ENCODE data around the gene ARID2. TPM values are rescaled to one million over a fixed set of nuclear protein-coding genes. Genes with fewer than 3 reads are reported as not detected.

Gene ARID2
- total RNA-seq: 20.0 TPM

- peak; percentile 11 for ATAC-seq
Measured at GRCh38 chr12:45729233-45730083, at the start of gene ARID2. Gene ARID2 (plus strand): TSS chr12:45729706. CDS start chr12:45729837, 131 bp downstream.

DNA sequence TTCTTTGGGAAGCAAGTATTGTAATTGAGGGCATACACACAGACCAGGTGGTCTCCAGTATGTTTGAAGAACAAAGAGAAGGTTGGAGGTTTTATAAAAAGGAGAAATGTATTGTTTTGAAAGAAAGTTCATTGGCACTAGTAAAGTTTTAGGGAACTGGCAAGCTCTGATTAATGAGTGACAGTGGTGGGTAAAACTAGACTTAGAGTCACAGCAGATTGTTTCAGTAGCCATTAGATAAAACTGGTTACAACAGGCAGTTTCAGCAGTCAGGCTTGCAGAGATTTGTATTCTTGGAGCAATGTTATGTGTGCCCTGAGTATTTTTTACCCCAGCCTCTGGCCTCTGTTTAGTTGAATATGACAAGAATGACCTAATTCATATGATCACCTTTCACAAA, 49.1 kb upstream of the ARID2 start:
- no peak for ATAC-seq

DNA sequence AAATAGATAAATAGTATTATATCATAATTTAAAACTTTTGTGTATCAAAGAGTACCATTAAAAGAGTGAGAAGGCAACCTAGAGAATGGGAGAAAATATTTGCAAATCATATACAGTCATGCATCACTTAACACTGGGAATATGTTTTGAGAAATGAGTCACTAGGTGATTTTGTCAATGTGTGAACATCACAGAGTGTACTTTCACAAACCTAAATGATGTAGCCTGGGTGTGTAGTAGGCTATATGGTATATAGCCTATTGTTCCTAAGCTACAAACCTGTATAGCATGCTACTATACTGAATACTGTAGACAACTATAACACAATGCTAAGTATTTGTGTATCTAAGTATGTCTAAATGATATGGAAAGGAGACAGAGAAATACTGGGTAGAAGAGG, 48.0 kb upstream of the ARID2 start:
- peak; percentile 70 for ATAC-seq

- ATAC-seq: no peak
Measured at GRCh38 chr12:45685680-45686079, 43.8 kb upstream of the ARID2 start.

GRCh38 chr12:45687081-45688015, 42.2 kb upstream of the ARID2 start:
- no peak for ATAC-seq

DNA sequence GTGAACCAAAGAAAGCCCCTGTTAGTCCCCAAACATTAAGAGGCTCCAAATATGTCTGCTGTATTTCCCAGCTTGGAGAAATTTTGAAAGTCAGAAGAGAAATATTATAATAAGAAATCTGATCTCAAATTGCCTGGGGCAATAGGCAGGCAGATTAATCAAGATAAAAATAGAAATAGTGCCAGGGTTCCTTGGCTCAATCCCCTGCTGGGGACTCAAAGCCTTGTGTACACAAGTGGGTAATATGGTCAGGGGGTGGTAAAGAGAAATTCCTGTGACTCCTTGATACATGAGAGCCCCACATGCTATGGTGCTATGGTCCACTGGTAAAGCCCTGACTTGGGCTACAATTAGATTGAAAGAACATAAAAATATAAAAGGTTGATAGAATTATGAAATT, 41.3 kb upstream of the ARID2 start:
- no peak for ATAC-seq

GRCh38 chr12:45695035-45695434, 34.5 kb upstream of the ARID2 start:
- no peak for ATAC-seq

GRCh38 chr12:45695606-45696005, 33.9 kb upstream of the ARID2 start:
- no peak for ATAC-seq

DNA sequence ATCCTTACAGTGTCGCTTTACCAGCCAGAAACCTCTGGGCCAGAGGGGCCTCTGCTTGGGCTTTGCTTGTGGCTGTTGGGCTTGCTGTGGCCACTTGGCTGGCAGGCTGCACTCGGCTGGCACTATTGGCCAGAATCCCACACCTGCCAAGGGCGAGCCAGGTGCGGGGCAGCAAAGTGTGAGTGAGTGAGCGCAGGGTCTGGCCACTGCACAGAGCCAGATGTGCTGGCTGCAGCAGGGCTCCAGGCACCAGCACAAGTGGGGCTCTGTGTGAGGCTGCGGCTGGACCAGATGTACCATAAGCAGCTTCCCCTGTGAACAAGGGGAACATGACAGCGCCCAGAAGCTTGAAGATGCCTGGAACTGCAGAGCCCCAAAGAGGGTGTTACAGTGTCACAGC, 33.5 kb upstream of the ARID2 start:
- ATAC-seq: no peak

DNA sequence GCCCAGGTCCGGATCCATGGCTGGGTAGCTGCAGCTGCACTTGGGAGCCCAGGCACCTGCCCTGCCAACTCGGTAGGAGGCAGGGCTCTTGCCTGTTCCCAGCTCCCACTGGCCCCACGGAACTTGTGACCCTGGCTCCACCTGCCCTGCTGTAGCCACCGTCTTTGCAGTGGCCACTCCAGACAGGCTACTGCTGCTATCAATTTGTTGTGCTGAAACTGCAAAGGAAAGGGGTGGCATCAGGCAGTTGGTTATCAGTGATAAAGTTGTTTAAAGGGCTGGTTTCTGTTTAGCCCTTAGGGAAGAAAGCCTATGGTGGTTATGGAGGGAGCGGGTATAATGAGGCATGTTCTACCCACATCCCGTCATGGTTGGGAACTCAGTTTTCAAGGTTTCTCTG, 32.1 kb upstream of the ARID2 start:
- no peak for ATAC-seq

- ATAC-seq: no peak
Measured at GRCh38 chr12:45701296-45701695, 28.2 kb upstream of the ARID2 start.

- no peak for ATAC-seq
Measured at GRCh38 chr12:45703942-45704341, 25.6 kb upstream of the ARID2 start.

DNA sequence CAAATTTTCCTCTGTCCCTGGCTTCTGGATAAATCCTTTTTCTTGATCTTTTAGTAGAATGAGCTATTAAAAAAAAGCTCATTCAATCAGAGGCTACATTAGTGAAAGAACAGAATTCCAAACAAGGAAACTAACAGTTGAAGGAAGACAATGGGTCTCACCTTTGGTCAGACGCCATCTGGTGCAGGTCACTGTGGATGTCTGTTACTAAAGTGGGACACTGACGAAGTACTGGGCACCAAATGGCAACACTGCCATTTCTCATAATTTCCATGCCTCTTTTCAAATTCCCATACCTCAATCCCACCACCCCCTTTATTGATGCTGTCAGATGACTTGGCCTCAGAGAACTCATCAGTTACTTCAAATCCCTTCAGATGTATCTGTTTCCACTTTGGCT, 24.5 kb upstream of the ARID2 start:
- ATAC-seq: no peak

- ATAC-seq: no peak
Measured at GRCh38 chr12:45705404-45705803, 24.1 kb upstream of the ARID2 start.

DNA sequence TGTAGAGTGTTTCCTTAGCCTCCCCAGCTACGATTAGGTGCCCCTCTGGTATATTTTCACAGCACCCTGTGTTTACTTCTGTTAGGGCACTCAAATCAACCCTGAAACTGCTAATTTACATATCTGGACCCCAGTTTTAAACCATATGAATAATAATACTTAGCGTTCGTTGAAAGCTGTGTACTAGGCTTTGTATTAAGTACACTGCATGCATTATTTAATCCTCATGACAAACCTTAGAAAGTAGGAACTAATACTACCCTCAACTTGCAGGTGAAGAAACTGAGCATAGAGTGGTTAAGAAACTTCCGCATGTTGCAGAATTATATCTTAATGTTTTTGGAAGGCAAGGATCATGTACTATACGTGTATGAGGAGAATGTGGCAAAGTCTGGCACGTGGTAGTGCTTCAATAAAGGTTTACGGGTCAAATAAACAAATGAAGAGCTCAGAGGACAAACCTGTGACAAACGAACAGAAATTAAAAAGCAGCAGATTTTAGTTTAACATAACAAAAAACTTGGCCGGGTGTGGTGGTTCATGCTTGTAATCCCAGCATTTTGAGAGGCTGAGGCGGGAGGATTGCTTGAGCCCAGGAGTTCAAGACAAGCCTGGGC, 22.2 kb upstream of the ARID2 start:
- ATAC-seq: no peak

DNA sequence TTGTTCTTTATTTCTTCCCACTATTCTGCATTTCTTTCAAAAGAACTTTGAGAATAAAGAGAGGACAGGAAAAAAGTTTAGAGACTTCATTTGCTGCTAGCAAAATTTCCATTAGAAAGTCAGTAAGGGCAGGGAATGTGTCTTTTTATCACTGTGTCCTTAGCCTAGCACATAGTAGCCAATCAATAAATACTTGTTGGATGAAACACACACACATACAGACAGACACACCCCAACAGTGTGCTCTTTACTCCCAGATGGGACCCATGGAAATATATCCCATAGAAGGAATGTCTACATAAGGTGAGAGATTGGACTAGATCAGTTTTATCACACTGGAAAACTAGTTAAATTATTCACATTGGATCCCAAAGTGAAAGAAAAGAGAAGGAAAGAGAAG, 21.1 kb upstream of the ARID2 start:
- no peak for ATAC-seq

- ATAC-seq: no peak
Measured at GRCh38 chr12:45708901-45709300, 20.6 kb upstream of the ARID2 start.

DNA sequence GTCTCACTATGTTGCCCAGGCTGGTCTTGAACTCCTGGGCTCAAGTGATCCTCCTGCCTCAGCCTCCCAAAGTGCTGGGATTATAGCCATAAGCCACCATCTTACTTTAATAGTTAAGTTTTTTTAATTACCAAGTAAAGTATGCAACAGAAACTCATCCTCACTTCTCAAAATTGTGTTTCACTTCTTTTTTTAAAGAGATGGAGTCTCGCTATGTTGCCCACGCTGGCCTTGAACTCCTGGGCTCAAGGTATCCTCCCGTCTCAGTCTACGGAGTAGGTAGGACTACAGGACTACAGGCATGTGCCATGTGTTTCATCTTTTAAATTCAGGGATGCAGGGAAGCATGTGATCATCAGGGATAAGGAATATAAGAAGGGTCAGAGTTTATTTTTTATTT, 17.2 kb upstream of the ARID2 start:
- no peak for ATAC-seq

GRCh38 chr12:45713078-45713477, 16.4 kb upstream of the ARID2 start:
- no peak for ATAC-seq

DNA sequence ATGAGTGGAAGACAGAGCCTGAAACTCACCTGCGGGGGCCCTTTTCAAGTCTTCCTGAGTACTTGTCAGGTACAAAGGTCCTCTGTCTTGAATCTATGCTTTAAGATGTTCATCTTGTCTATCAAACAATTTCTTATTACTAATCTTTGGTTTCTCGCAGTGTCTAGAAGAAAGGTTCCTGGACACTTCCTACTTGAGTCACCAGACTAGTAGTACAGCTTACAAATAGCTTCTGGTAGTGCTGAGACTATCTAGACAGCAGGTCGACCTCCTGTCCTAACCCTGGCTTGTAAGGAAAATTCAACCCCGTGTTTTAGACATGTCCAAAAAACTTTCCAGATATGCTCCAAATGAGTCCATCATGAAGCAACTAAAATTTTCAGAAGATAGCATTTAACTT, 11.2 kb upstream of the ARID2 start:
- peak; percentile 45 for ATAC-seq

GRCh38 chr12:45720069-45720468, 9.4 kb upstream of the ARID2 start:
- no peak for ATAC-seq

- no peak for ATAC-seq
Measured at GRCh38 chr12:45721369-45721768, 8.1 kb upstream of the ARID2 start.

DNA sequence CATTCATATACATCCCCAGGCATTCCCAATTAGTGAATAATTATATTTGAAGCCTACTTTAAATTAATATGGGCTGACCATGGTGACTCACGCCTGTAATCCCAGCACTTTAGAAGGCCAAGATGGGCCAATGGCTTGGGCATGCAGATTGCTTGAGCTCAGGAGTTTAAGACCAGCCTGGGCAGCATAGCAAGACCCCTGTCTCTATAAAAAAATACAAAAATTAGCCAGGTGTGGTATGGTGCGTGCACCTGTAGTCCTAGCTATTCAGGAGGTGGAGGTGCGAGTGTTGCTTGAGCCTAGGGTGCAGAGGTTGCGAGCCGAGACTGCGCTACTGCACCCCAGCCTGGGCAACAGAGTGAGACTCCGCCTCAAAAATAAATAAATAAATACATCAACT, 7.6 kb upstream of the ARID2 start:
- ATAC-seq: no peak
